CD1c-positive myeloid dendritic cell (primary cell): Measurements from ENCODE around the gene TNNC2.
"Not testable (repeated sequence)": the region's sequence is repeated elsewhere in the genome, so short reads cannot be mapped to it uniquely, and the experiment has no call there.

Experiments used
- DNase-seq: peaks from one replicate; pipeline ENCODE4 v3.0.0-alpha.2; 2016; ENCODE audit errors: extremely low spot score

TNNC2 gene

DNA sequence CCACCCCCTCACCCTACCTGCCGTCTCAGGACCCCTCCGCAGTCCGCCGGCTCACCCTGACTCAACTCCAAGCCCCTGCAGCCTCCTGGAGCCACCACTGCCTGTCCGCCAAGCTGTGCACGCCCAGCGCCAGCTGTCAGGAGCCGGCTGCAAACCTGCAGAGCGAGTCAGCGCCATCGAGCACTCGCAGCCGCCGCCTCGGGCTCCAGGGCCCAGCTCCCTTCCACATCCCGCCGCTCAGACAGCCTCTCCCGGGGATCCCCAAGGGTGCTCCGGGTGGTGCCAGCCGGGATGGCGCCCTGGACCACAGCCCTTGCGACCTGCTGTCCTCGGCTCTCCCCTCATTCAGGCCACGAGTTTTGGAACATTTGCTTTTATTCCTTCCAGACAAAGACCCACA, 4.3 kb downstream of the TNNC2 start:
- no peak for DNase-seq

DNA sequence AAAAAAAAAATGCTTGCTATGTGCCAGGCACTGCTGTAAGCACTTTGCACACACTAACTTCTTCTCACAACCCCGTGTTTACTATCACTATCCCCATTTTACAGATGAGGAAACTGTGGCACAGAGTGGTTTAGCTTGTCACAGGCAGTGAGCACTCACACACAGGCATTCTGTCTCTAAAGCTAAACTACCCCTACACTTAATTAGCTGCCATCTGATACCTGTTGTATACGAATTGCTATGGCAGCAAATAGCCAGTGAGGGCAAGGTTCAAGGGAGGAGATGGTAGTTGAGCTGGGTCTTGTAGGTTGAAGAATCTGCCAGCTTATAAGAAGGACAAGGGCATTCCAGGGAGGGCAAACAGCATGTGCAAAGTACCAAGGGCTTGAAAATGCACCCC, 5.2 kb downstream of the TNNC2 start:
- DNase-seq, result no peak

DNA sequence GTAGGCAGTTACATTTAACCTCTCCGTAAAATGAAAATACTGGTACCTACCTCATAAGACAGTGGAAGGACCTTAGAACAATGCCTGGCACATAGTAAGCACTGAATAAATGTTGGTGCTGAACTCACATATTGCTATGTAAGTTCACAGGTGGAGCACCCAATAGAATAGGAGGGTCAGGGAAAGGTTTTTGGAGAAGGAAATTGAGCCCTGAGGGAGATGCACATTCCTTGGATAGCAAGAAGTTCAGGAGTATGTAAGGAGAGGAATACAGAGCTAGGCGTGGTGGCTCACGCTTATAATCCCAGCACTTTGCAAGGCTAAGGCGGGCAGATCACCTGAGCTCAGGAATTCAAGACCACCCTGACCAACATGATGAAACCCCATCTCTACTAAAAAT, 7.6 kb downstream of the TNNC2 start:
- DNase-seq, result no peak

DNA sequence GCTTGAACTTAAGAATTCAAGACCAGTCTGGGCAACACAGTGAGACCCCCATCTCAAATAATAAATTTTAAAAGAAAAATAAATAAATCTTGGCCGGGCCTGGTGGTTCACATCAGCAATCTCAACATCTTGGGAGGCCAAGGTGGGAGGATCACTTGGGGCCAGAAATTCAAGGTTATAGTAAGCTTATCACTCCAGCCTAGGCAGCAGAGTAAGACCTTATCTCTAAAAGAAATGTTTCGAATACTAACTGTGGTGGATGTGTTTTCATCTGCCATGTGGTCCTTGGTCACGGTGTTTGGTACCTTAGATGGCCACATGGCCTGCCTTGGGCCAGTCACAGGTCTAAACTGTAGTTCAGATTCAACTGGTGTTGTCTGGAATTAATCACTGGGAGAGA, 8.9 kb downstream of the TNNC2 start:
- DNase-seq, result no peak

DNA sequence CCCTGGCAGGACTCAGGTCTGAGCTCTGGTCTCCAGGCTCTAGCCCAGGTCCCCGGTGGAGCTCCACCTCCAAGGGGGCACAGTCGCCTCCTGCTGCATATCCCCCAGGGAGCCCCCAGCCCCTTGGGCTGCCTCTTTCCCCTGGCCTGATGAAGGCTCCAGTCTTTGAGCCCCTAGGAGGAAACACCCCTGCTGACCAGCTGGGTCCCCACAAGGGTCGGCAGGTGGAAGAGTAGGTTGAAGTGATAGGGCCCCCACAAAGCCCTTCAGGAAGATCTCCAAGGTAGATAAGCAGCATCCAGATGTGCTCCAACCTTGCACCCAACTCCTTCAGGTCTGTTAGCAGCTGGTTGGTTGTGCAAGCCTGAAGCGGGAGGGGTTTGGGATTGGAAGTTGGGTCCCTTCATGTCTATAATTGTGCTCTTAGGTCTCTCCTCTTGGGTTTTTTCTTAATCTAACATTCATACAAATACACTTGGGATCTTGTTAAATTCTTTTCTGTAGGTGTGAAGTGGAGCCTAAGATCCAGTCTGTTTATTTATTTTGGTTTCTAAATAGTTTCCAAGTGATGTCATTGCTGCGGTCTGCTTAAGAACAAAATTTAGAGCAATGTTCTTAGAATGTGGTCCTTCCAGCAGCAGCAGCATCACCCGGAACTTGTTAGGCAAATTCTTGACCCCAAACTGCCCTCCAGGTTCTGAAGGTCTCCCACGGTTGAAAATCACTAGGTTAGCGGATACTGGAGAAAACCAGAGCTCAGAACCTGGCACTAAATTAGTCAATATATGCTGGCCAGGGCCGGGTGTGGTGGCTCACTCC, 9.5 kb downstream of the TNNC2 start:
- DNase-seq, result no peak

DNA sequence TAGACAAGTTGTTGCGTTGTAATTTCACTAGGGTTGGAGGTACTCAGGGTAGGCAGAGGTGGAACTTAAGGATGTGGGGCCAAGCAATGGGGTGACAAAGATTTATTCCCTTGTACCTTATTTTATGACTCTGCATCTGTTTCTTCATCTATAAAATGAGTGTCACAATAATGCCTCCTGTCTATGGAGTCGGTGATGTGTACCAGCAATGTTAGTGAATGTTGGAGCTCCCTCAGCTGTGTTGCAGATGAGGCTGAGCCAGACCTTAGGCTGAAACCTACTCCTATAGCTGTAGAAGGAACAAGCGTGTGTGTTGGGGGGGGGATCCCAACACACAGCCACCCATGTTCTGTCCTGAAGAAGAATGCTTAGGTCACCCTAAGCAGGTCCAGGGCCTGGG, 10.2 kb downstream of the TNNC2 start:
- no peak for DNase-seq

DNA sequence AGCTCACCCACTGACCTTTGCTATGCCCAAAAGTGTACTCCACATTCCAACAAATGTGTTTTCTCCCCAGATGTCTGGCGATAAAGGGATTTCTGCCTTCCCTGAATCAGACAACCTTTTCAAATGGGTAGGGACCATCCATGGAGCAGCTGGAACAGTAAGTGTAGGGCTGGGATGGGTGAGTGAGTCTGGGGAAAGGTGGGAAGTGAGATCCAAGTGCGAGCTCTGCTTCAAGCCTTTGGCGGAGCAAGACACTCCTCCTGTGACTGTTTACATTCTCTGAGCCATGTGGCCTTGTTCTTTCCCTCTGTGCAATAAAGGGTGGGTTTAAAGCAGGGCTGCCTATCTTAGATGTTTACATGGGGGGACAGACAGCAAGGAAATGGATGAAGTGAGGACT, 12.8 kb downstream of the TNNC2 start:
- no peak for DNase-seq

DNA sequence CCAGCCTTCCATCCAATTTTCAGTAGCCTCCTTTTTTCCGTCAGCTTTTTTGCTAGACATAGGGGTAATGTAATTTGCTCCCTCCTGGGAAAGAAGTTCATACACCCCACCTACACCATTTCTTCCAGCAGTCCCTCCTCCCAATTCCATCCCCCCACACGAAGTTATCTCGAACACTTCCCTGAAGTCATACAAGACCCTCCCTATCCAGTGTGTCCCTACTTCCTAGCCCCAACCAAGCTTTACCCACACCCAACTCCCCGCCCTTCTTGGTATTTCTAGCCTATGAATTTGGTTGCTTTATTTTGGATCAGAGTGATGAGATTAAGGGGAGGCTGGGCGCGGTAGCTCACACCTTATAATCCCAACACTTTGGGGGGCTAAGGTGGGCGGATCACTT, 13.6 kb downstream of the TNNC2 start:
- no peak for DNase-seq

DNA sequence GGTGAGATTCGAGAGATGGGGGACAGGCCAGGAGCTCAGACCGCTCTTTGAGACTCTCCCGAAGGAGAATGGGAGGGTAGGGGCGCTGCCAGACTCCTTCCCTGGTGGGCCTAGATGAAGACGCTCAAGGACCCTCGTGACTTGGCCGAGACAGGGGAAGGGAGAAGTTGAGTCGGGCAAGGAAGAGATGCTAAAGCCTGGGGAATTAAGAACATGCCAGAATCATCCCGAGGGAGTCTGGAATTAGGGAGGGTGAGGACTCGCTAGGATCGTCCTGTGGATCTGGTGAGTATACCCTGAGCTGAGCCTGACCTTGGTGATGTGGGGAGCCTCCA, 14.1 kb downstream of the TNNC2 start:
- no peak for DNase-seq

DNA sequence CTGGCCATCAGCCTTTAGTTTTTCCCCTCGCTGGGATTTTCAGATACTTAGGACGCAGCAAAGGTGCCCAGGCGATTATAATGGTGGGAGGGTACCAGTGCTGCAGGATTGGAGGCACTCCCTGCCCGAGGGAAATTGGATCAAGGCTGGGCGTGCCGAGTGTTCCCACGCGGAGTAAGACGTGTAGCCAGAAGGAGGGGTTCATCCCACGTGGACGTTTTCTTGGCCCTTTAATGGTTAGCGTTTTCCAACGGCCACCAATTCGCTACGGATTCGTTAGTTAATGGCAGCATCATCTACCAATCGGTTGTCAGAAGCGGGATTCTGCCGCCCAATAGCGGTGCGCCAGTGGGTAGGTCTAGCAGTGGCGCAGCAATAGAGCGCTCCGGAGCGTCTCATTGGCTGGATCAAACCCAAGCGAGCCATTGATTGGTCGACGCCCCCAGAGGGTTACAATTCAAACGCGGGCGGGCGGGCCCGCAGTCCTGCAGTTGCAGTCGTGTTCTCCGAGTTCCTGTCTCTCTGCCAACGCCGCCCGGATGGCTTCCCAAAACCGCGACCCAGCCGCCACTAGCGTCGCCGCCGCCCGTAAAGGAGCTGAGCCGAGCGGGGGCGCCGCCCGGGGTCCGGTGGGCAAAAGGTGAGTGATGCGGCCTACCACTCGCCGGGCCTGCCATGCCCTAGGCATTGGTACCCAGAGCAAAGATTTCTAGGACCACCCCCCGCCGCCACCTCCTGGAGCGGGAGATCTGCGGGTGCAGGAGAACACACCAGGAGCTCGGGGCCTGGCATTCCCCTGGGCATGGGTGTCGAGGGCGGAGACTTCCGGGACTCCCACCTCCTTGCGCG, 14.7 kb downstream of the TNNC2 start, which contains the start of gene UBE2C:
UBE2C (plus strand) TSS at position 488 of the 849 bp plus-strand sequence; CDS start at position 540, 52 bp downstream.
- DNase-seq, result peak; percentile 99

DNA sequence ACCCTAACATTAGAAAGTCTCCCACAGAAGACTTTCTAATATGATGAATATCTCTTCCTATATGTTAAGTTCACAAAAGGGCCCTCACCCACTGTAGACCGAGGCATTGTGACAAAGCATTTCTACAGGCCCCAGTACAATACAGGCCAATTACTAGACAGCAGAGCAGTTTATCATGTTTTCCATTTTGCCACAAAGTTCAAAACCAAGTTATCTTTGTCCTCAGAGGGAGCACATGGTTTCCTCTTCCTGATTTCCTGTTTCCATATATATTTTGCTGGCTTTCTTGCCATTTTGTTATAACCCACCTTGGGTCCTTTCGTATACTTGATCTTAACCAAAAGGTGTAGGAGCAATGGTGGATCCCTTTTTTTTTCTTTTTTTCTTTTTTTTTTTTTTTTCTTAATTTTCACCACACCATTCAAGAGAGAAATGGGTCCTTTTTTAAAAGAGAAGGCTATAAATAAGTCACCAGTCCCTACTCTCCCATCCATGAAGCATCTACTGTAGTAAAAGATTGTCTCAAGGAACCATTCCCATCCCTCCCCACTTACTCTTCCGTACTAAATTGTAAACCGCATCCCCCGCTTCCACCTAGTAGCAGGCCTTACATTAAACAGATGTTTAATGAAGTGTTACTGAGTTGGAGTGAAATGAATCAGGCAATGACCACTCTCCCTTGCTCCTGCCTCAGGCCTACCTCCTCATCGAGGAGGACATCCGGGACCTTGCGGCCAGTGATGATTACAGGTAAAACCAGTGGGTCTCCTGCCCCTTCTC, 16.7 kb downstream of the TNNC2 start:
- no peak for DNase-seq

DNA sequence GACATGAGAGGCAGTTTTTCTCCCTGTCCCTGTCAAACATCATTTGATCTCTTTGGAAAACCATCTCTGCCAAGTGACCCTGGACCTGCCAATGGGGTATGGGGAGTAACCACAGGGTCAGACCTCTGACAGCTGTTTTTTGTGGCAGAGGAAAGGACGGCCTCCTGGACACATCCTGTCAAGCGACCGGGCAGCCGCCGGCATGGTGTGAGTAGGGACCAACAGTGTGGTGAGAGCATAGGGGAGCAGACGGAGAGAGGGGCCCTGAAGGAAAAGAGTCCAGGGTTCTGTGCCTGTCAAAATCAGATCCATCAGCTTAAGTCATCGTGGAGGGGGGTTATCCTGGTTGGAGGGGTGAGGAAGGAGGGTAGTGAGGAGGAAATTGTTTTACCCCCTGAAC, 25.3 kb downstream of the TNNC2 start:
- DNase-seq, result no peak

DNA sequence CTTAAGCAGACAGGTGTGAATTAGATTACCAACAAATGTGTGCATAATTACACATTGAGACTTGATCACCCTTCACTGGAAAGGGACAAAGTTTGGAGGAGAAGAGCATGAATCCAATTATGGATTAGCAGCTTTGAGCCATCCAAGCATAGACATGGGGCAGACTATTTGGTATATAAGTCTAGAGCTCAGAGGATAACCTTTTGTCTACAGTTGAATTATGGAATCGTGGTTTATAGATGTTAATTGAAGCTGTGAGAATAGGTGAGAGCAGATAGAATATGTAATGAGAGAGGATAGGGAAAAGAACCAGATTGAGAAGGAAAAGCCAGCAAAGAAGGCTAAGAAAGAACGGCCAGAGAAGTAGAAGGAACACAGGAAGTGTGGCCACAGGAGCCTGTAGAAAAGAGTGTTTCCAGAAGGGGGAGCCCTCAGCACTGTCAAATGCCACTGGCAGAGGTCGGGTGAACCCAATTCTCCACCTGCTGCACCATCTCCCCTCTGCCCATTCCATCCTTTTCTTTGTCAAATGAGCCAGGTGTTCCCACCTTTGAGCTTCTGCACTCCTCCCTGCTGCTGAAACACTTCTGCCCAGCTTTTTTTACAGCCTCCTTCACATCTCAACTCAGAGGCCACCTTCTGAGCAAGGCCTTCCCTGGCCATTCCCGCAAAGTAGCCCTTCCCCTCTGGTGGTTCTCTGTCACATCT, 28.0 kb downstream of the TNNC2 start:
- DNase-seq, result peak; percentile 59

DNA sequence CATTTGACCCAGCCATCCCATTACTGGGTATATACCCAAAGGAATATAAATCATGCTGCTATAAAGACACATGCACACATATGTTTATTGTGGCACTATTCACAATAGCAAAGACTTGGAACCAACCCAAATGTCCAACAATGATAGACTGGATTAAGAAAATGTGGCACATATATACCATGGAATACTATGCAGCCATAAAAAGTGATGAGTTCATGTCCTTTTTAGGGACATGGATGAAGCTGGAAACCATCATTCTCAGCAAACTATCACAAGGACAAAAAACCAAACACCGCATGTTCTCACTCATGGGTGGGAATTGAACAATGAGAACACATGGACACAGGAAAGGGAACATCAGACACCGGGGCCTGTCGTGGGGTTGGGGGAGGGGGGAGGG, 29.2 kb downstream of the TNNC2 start:
- not testable (repeated sequence) for DNase-seq

DNA sequence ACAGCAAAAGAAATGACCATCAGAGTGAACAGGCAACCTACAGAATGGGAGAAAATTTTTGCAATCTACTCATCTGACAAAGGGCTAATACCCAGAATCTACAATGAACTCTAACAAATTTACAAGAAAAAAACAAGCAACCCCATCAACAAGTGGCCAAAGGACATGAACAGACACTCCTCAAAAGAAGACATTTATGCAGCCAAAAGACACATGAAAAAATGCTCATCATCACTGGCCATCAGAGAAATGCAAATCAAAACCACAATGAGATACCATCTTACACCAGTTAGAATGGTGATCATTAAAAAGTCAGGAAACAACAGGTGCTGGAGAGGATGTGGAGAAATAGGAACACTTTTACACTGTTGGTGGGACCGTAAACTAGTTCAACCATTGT, 29.6 kb downstream of the TNNC2 start:
- not testable (repeated sequence) for DNase-seq

DNA sequence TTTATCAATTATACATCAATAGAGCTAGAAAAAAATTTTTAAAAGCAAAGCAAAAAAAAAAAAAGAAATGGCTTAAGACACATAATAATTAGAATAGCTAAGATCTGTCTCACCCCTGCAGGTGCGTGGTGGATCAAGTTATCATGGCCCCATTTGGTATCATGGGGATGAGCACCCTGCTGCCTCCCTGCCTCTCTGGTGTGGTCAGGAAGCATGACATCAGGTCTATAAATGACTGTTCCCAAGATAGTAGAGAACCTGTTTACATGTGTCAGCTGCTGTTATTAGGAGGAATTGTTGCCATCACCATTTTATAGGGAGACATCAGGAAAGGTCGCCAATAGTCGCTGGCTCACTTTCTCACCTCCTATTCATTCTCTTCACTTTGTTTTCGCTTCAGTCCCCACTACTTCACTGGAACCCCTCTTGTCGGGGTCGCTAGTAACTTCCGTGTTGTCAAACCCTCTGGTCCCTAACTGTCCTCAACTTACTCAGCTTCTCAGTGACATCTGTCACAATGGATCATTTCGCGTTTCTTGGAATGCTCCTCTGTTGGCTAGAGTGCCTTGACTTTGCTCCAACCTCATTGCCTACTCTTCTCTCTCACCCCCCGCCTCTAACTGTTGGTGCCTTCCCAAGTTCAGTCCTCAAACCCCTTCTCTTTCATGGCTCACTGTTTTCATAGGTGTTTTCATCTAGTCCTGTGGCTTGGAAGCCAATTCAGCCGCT, 30.6 kb downstream of the TNNC2 start:
- DNase-seq, result no peak

DNA sequence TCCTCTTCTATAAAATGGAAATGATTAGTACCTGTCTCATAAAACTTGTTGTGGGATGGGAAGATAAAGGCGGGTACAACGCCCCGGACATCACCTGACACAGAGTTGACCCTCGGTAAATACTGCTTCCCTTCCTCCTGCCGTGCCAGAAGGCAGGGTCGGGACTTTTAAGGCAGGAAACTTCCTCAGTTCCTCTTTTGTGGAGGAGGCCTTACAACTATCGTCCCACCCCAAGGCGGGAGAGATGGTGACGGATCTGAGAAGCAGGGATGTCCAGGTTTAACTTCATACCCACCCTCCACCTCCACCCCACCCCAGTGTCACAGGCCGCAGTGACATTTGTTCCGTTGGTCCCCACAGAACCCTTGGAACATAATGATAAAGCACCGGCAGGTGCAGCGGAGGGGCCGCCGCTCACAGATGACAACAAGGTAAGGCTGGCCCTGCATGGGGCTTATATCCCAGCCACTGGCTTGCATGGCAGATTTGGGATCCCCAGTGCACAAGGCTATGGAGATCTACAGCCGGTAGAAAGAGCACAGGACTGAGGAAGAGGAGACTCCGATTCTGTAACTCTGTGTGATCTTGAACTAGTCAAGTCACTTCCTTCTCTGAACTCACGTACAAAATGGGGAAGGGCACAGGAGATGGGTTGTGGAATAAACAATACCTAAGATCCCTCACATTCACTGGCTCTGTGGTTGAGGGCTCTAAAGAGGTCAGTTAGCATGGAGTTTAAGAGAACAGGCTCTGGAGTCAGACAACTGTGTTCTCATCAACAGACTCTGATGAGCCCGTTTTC, 34.6 kb downstream of the TNNC2 start:
- peak; percentile 86 for DNase-seq

DNA sequence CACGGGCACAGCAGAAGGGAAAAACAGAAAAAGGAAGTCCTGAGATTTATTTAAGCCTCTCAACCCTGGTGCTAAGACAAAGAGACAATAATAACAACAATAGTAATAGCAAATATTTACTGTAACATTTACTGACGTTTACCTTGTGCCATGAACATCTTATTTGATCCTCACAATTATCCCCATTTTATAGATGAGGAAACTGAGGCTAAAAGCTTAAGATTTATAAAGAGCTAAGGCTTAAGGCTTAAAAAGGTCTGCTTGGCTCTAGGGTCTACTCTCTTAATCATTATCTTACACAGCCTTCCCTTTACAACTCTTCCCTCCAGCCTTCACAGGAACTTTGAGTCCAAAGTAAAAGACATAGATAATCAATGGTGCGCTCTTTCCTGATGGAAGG, 38.8 kb downstream of the TNNC2 start:
- DNase-seq, result no peak

DNA sequence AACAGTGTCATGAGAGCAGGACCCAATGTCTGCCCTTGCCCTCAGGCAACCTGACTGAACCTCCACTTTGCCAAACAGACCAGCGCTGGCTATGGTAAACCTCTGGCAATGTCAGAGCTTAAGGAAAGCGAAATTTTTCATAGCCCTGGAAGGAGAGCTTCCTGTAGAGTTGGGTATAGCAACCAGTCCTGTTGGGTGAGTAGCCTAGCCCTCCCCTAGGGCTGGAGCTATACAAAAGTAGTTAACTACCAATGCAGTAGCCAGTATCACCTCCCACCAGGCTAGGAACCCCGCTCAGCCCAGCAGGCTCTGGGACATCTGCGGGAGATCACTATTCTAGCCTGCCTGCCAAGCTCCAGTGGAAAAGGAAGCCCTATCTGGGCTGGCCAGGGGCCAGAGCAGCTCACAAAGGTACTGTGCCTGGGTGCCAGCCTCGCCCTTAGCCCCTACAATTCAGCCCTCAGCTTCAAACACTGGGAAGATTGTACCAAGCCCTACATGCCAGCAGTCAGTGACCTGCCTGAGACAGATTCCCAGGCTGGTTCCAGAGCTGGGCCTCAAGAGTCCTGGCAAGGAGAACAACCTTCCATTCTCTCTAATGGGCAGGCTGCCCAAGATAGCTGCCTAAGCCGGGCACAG, 43.3 kb downstream of the TNNC2 start:
- DNase-seq, result no peak

DNA sequence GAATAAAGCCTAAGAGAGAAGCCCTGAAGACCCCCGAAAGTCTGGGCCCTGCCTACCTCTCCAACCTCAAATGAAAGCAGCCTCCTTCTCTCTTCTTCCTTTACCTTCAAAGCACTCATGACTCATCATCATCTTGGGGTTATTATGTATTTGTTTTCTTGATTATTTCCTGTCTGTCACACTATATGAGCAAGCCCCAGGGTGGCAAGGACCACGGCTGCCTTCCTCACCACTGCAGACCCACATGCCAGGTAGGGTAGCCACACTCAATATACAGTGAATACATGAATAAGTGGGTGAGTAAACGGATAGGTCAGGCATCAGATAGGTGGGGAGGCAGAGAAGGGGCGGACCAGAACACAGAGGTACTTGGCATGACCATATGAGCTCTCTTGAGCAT, 44.2 kb downstream of the TNNC2 start:
- no peak for DNase-seq
